Hepatocyte (in vitro differentiated cells): ENCODE results near the gene DDIAS.

Experiments
- EZH2 ChIP-seq: fragments of 200-600 bp; sonication (generic); IDR thresholded peaks from 2 replicates; pipeline ENCODE4 v1.6.1; 2016; ENCODE audit warnings: antibody characterized with exemption, mild to moderate bottlenecking, borderline replicate concordance
- EZH2phosphoT487 ChIP-seq: fragments of 200-600 bp; sonication (generic); IDR thresholded peaks from one replicate; pipeline ENCODE4 v1.6.1; 2018; ENCODE audit warnings: antibody characterized with exemption, mild to moderate bottlenecking, low read depth, moderate library complexity; ENCODE audit not compliant: unreplicated experiment, severe bottlenecking
- TF ChIP-seq, protein P1 (sequence below): fragments of 200-600 bp; sonication (generic); IDR thresholded peaks from 2 replicates; pipeline ENCODE4 v1.5.1; 2016; ENCODE audit warnings: antibody characterized with exemption, mild to moderate bottlenecking; ENCODE audit not compliant: poor library complexity

DNA sequence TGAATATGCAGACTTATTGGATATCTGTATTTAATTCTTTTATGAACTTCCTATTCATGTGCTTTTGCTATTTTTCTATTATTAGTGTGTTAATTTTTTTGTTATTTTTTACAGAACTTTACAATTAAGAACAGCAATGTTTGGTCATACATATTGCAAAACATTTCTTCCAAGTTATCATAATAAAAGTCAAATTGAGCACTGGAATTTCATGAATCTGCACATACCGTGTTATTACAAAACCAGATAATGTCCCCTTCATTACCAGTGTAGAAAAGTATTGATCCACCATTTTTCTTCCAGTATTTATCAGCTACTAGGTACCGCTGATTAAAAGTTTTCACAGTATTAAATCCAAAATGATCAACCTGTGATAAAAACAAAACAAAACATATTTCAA, 41.8 kb upstream of the DDIAS start:
- TF ChIP-seq, protein P1, sequence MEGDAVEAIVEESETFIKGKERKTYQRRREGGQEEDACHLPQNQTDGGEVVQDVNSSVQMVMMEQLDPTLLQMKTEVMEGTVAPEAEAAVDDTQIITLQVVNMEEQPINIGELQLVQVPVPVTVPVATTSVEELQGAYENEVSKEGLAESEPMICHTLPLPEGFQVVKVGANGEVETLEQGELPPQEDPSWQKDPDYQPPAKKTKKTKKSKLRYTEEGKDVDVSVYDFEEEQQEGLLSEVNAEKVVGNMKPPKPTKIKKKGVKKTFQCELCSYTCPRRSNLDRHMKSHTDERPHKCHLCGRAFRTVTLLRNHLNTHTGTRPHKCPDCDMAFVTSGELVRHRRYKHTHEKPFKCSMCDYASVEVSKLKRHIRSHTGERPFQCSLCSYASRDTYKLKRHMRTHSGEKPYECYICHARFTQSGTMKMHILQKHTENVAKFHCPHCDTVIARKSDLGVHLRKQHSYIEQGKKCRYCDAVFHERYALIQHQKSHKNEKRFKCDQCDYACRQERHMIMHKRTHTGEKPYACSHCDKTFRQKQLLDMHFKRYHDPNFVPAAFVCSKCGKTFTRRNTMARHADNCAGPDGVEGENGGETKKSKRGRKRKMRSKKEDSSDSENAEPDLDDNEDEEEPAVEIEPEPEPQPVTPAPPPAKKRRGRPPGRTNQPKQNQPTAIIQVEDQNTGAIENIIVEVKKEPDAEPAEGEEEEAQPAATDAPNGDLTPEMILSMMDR, result no peak
- TF ChIP-seq EZH2phosphoT487 (no peak), EZH2 (no peak)
